ENCODE data around the gene EDRF1. TPM values are rescaled to one million over a fixed set of nuclear protein-coding genes. Genes with fewer than 3 reads are reported as not detected.

The EDRF1 gene, protein sequence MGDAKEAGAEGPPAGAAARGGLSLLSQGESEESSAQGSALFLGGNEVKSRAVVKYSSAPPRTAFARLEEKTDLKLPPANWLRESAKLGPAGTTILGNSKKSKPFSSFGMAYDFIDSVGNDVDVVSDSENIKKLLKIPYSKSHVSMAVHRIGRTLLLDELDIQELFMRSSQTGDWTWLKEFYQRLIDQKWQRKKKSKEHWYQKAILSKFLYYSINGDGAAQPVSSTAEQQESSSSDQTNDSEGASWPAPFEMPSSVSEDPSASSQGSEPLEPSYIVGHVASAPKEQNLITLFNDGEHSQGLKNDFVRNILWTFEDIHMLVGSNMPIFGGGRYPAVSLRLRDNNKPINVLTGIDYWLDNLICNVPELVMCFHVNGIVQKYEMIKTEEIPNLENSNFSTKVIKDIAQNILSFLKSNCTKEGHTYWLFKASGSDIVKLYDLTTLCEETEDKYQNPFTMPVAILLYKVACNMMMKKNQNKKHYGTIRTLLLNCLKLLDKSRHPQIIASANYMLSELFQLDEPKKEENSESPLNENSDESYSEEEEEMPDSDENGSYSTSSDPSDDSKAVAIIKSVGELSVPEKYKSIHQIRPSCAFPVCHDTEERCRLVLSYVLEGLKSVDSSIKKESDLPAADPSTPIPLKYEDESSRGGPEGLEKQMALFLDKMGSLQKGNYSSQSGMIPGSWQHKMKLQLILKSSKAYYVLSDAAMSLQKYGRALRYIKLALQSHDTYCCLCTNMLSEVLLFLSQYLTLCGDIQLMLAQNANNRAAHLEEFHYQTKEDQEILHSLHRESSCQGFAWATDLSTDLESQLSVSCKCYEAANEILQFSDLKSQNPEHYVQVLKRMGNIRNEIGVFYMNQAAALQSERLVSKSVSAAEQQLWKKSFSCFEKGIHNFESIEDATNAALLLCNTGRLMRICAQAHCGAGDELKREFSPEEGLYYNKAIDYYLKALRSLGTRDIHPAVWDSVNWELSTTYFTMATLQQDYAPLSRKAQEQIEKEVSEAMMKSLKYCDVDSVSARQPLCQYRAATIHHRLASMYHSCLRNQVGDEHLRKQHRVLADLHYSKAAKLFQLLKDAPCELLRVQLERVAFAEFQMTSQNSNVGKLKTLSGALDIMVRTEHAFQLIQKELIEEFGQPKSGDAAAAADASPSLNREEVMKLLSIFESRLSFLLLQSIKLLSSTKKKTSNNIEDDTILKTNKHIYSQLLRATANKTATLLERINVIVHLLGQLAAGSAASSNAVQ
- 146 and 151 TPM in 2 replicates for total RNA-seq (2013; cell fraction: nucleolus; rRNA removed)
- total RNA-seq (2014; rRNA removed) (46.0 and 50.3 TPM in 2 replicates), total RNA-seq (2014; rRNA removed; fragmentation: Illumina TruSeq; extraction: Trizol) (41.6 and 43.9 TPM in 2 replicates), total RNA-seq (2021) (32.3 and 38.7 TPM in 2 replicates), polyA plus RNA-seq (2011; rRNA removed) (99.7 and 142 TPM in 2 replicates), polyA plus RNA-seq (2014; fragmentation: Illumina TruSeq; extraction: Trizol) (41.8 and 45.9 TPM in 2 replicates), polyA plus RNA-seq (2014; fragmentation: Nextera tagmentation; extraction: Ambion mirVana) (10 to 100 TPM; 16.8 to 21.2 TPM), polyA plus RNA-seq (2014; rRNA removed) (45.0 and 49.3 TPM in 2 replicates), polyA plus RNA-seq (2016; fragmentation: Nextera tagmentation; extraction: Ambion mirVana) (10 to 100 TPM; 37.3 to 46.7 TPM), polyA minus RNA-seq (2011; rRNA and poly(A)+ RNA removed) (67.1 and 80.8 TPM in 2 replicates), Bru-seq, nascent RNA (percentile 93 among the genes with signal in this experiment), BruChase-seq, experiment 1, labeled RNA remaining after a 6-hour chase (percentile 83 among the genes with signal in this experiment), BruChase-seq, experiment 2, labeled RNA remaining after a 2-hour chase (percentile 91 among the genes with signal in this experiment)
- polyA plus RNA-seq (2011; ENCODE audit: low read depth) = 23.0 TPM
- polyA plus RNA-seq (2011; cell fraction: cytosol; rRNA removed) = 41.1 and 44.9 TPM in 2 replicates
- 178 and 197 TPM in 2 replicates for polyA plus RNA-seq (2011; cell fraction: nucleus; rRNA removed)
- 24.1 and 30.6 TPM in 2 replicates for polyA plus RNA-seq (2012)
- polyA minus RNA-seq (2011; cell fraction: cytosol; rRNA and poly(A)+ RNA removed) = 31.1 and 32.7 TPM in 2 replicates
- 79.9 and 135 TPM in 2 replicates for polyA minus RNA-seq (2011; cell fraction: nucleus; rRNA and poly(A)+ RNA removed)
- long read RNA-seq, experiment 1, full-length matches to known transcripts = 6 of 21 reads
- long read RNA-seq, experiment 1, partial matches to known transcripts = 12 of 21 reads
- long read RNA-seq, experiment 1, other reads (novel, unspliced or antisense) = 3 of 21 reads
- long read RNA-seq, experiment 2, partial matches to known transcripts = 167 of 213 reads
- long read RNA-seq, experiment 2, other reads (novel, unspliced or antisense) = 44 of 213 reads

DNA sequence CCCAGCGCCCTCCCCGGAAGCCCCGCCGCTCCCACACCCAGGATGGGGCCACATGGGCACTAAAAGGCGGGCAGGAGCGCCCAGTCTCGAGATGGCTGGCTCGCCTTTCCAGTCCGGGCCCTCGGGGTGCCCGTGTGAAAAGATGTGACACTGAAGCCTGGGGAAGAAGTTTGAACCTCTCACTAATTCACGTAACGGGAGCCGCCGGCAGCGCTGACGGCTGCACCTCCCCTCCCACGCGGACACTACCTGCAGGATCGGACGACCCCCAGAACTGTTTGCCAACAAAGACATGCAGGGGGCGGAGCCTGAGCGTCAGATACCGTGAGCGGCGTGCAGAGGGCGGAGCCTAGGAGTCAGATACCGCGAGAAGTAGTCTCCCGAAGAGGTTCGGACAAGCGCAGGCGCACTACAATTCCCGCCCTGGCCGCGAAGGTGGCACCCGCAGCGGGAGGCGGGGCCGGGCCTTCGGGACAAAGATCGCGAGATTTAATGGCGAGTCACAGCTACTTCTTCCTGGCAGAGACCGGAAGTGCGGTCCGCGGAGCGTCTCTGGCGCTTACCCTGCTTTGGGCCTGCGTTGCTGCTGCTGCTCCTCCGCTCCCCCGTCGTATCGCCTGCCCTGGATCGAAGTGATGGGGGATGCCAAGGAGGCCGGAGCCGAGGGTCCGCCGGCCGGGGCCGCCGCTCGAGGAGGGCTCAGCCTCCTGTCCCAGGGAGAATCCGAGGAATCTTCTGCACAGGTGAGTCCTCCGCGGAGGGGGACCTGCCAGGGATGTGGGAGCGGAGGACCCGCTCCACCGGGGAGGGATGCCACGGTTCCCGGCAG is at the start of gene EDRF1:
Gene EDRF1, plus strand, starts transcription at position 537 of the 829 bp plus-strand sequence. Its CDS starts 99 bp downstream, at position 636.
- Histone ChIP-seq H3K79me2 (ENCODE audit: control insufficient read depth, insufficient read depth, low read length) (peaks cover 32% of the 10 kb centered on the region), H3K4me1 (ENCODE audit: control insufficient read depth, insufficient read depth, low read length) (peaks cover 3% of the 10 kb centered on the region; the same call in 1 of the 2 replicates), H3K4me2 (ENCODE audit: control insufficient read depth, insufficient read depth) (peak within 1 kb of the TSS; percentile 95), H3K9ac (ENCODE audit: control insufficient read depth, insufficient read depth, low read length) (peak within 1 kb of the TSS; percentile 96), H3K27ac (ENCODE audit: control insufficient read depth, insufficient read depth) (peak within 1 kb of the TSS; percentile 92), H3K27me3 (replicated peaks in 1 of 2; ENCODE audit: control insufficient read depth in 2 of 2, insufficient read depth in 2 of 2, low read length in 1 of 2) (no peaks in the 10 kb centered on the region), H2AFZ (ENCODE audit: control insufficient read depth, low read depth, low read length) (peak within 1 kb of the TSS; percentile 96), H3K36me3 (ENCODE audit: control insufficient read depth in 2 of 2, insufficient read depth in 2 of 2, low read length in 1 of 2) (peaks cover 0 to 3% of the 10 kb centered on the region in 2 experiments; a peak in 1 of 4 replicates), H3K4me3 (peak within 1 kb of the TSS; percentile 85), H4K20me1 (ENCODE audit: control insufficient read depth, insufficient read depth) (no peaks in the 10 kb centered on the region), H3K9me3 (replicated peaks; ENCODE audit: control insufficient read depth, insufficient read depth, low read length) (no peaks in the 10 kb centered on the region)
- no TSS peak for BruUV-seq (replicated peaks)
- intact Hi-C loops (cut with micrococcal nuclease; ENCODE audit: unreplicated experiment) = loop anchor here (1.0 kb wide), 1 partner anchor 104 kb away; the partner anchor contains the start of genes BCCIP and UROS
- WGBS (ENCODE audit: insufficient coverage, insufficient replicate concordance, low lambda C conversion rate, missing lambda C conversion rate) = under 1% methylated on average over 69 of the region's 72 CpGs
- ChIA-PET SMC1A (ENCODE audit: uncharacterized antibody, unreplicated experiment) (no interaction called here), CTCF (interaction anchor here (1.0 kb wide), 1 partner anchor 9 kb away, joined by 3 read pairs; no protein-coding TSS in a partner anchor), POLR2A (interaction anchor here (0.5 to 1.0 kb wide), 3 partner anchors 16 to 942 kb away, joined by 3 to 6 read pairs (median 3); partner anchors contain the start of genes BCCIP and UROS), RAD21 (ENCODE audit: unreplicated experiment) (interaction anchor here (1.0 kb wide), 3 partner anchors 11 to 971 kb away, joined by 3 to 7 read pairs (median 4); no protein-coding TSS in a partner anchor)
- ATAC-seq (peak; percentile 93), DNase-seq (ENCODE audit: low read depth, low spot score) (peak; percentile 97), FAIRE-seq (peak; percentile 97)
- in situ Hi-C loops (cut with MboI) = no loop called here
- TF ChIP-seq, protein P1, sequence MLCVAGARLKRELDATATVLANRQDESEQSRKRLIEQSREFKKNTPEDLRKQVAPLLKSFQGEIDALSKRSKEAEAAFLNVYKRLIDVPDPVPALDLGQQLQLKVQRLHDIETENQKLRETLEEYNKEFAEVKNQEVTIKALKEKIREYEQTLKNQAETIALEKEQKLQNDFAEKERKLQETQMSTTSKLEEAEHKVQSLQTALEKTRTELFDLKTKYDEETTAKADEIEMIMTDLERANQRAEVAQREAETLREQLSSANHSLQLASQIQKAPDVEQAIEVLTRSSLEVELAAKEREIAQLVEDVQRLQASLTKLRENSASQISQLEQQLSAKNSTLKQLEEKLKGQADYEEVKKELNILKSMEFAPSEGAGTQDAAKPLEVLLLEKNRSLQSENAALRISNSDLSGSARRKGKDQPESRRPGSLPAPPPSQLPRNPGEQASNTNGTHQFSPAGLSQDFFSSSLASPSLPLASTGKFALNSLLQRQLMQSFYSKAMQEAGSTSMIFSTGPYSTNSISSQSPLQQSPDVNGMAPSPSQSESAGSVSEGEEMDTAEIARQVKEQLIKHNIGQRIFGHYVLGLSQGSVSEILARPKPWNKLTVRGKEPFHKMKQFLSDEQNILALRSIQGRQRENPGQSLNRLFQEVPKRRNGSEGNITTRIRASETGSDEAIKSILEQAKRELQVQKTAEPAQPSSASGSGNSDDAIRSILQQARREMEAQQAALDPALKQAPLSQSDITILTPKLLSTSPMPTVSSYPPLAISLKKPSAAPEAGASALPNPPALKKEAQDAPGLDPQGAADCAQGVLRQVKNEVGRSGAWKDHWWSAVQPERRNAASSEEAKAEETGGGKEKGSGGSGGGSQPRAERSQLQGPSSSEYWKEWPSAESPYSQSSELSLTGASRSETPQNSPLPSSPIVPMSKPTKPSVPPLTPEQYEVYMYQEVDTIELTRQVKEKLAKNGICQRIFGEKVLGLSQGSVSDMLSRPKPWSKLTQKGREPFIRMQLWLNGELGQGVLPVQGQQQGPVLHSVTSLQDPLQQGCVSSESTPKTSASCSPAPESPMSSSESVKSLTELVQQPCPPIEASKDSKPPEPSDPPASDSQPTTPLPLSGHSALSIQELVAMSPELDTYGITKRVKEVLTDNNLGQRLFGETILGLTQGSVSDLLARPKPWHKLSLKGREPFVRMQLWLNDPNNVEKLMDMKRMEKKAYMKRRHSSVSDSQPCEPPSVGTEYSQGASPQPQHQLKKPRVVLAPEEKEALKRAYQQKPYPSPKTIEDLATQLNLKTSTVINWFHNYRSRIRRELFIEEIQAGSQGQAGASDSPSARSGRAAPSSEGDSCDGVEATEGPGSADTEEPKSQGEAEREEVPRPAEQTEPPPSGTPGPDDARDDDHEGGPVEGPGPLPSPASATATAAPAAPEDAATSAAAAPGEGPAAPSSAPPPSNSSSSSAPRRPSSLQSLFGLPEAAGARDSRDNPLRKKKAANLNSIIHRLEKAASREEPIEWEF (IDR thresholded peaks at IDR 0.05; ENCODE audit: insufficient replicate concordance, low read depth, low read length) = no peak
- no peak for TF ChIP-seq ZNF217 (IDR thresholded peaks at IDR 0.05)
- TF ChIP-seq YY1 (IDR thresholded peaks at IDR 0.05; ENCODE audit: low read depth, low read length) = peak; percentile 27; the same call in 1 of the 2 replicates
- TF ChIP-seq CHD2 (IDR thresholded peaks at IDR 0.05; ENCODE audit: borderline replicate concordance, low read depth, low read length) = peak; percentile 99
- no peak for TF ChIP-seq CHD4 (IDR thresholded peaks at IDR 0.05)
- TF ChIP-seq SIX5 (IDR thresholded peaks at IDR 0.05; ENCODE audit: low read depth, low read length, severe bottlenecking) = peak; percentile 11
- 0 out of 2 replicates have a peak, but pooled peaks have one; percentile 11 for TF ChIP-seq SREBF1 (IDR thresholded peaks at IDR 0.05; ENCODE audit: low read length)

Data from GM12878 (cell line).